GM23338 (cell line): ENCODE data around the gene FXYD5.

ENCODE experiments used
- CREB1 ChIP-seq: fragments of 250-450 bp; sonication (Bioruptor Pico); IDR thresholded peaks from 2 replicates; pipeline ENCODE4 v1.5.0; 2020; ENCODE audit warnings: low read depth, mild to moderate bottlenecking, moderate library complexity
- CTCF ChIP-seq, 2 experiments: fragments of 200-600 bp in 1 of 2; sonication (generic) in 1 of 2; conservative IDR thresholded peaks; 2 replicates each; pipeline versions ENCODE4 v1.5.1 to v1.6.1; 2016 to 2017; ENCODE audit warnings: antibody characterized with exemption in 2 of 2, low read depth in 2 of 2, mild to moderate bottlenecking in 2 of 2, moderate library complexity in 1 of 2
- ETS1 ChIP-seq: IDR thresholded peaks from 2 replicates; pipeline ENCODE4 v1.6.1; 2016; ENCODE audit warnings: antibody characterized with exemption
- EZH2 ChIP-seq: fragments of 200-600 bp; sonication (generic); IDR thresholded peaks from one replicate; pipeline ENCODE4 v1.8.0; 2017; ENCODE audit warnings: antibody characterized with exemption, mild to moderate bottlenecking, low read depth; ENCODE audit not compliant: unreplicated experiment
- EZH2phosphoT487 ChIP-seq: fragments of 200-600 bp; sonication (generic); IDR thresholded peaks from one replicate; pipeline ENCODE4 v1.8.1; 2018; ENCODE audit warnings: antibody characterized with exemption; ENCODE audit not compliant: unreplicated experiment
- JUNB ChIP-seq: IDR thresholded peaks from one replicate; pipeline ENCODE4 v1.6.1; 2016; ENCODE audit warnings: antibody characterized with exemption; ENCODE audit not compliant: unreplicated experiment
- NANOG ChIP-seq: IDR thresholded peaks from 2 replicates; pipeline ENCODE4 v1.6.1; 2016; ENCODE audit warnings: antibody characterized with exemption, borderline replicate concordance
- POLR2AphosphoS5 ChIP-seq: IDR thresholded peaks from 2 replicates; pipeline ENCODE4 v1.6.1; 2016; ENCODE audit warnings: antibody characterized with exemption, low read depth
- REST ChIP-seq: IDR thresholded peaks from one replicate; pipeline ENCODE4 v1.6.1; 2018; ENCODE audit warnings: antibody characterized with exemption; ENCODE audit not compliant: unreplicated experiment
- STAT1 ChIP-seq: IDR thresholded peaks from one replicate; pipeline ENCODE4 v1.6.1; 2016; ENCODE audit warnings: antibody characterized with exemption; ENCODE audit not compliant: unreplicated experiment
- ZNF114 ChIP-seq: fragments of 250-450 bp; sonication (Bioruptor Pico); IDR thresholded peaks from 2 replicates; pipeline ENCODE4 v1.5.0; 2020; ENCODE audit warnings: mild to moderate bottlenecking, moderate library complexity
- ZNF331 ChIP-seq: fragments of 250-450 bp; sonication (Bioruptor Pico); IDR thresholded peaks from 2 replicates; pipeline ENCODE4 v1.5.0; 2020; ENCODE audit warnings: low read depth, mild to moderate bottlenecking, moderate library complexity

GRCh38 chr19:35206379-35206778 lies 51.8 kb downstream of the FXYD5 start:
- no peak for TF ChIP-seq POLR2AphosphoS5
- TF ChIP-seq REST: no peak
- no peak for TF ChIP-seq CTCF (conservative IDR thresholded peaks at IDR 0.05; ENCODE audit: low read depth in 2 of 2)
- no peak for TF ChIP-seq CREB1 (CRISPR knock-in tag)
- TF ChIP-seq EZH2phosphoT487: no peak
- TF ChIP-seq ETS1: no peak
- TF ChIP-seq EZH2: no peak
- no peak for TF ChIP-seq ZNF331
- TF ChIP-seq JUNB: no peak
- TF ChIP-seq NANOG: no peak
- no peak for TF ChIP-seq ZNF114 (CRISPR knock-in tag)
- TF ChIP-seq STAT1: no peak
